A673 (cell line): ENCODE results near the gene RASD2.
A peak's percentile ranks its signal among the peaks of the same experiment; 100 is the strongest.

Source experiments
- CTCF ChIP-seq: fragments of 300-800, 200-600 bp; sonication (generic); conservative IDR thresholded peaks from 2 replicates; pipeline ENCODE4 v1.5.1; 2017; ENCODE audit warnings: low read depth, mild to moderate bottlenecking, antibody characterized with exemption, low read length, moderate library complexity, mixed read lengths
- EZH2 ChIP-seq: fragments of 200-600 bp; sonication (generic); IDR thresholded peaks from 2 replicates; pipeline ENCODE4 v1.6.1; 2017; ENCODE audit warnings: borderline replicate concordance, low read depth, mild to moderate bottlenecking, mixed read lengths, antibody characterized with exemption, low read length; ENCODE audit not compliant: poor library complexity, severe bottlenecking

DNA sequence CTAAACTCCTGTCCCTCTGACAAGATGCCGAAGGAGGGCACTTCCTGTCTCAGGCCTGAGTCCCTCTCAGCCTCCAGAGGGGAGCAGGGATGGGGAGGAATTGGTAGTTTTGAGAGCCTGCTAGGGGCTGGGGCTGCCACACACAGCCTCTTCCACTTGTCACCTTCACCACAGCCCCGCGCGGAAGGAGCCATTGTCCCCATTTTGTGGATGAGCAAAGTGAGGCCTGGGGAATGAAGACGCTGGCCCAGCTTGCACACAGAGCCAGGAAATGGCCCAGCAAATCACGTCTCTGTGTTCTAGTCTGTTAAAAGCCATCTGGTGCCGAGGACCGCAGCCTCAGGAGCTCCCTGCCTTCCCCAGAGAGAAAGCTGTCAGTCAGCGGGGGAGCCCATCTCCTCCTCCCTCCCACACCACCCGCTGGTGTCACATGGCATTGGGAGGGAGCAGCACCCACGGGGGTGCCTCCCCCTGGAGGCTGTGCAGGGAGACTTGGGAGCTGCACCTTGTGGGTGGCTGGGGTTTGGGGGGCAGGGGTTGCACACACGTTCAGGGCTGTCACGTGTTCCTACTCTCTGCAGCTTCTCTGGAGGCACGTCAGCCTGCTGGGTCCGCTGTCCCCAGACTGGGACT, 34.6 kb downstream of the RASD2 start:
- TF ChIP-seq CTCF: peak; percentile 27; the same call in 1 of the 2 replicates
- TF ChIP-seq EZH2: no peak
